Ectodermal cell (in vitro differentiated cells): ENCODE results near the gene PRR22.

Source experiments
- H3K27ac ChIP-seq: 2 replicates; pipeline ENCODE4 v1.7.0; 2013; ENCODE audit warnings: mild to moderate bottlenecking, low read depth, low read length; ENCODE audit not compliant: insufficient read depth, poor library complexity, severe bottlenecking
- H3K27me3 ChIP-seq: 2 replicates; pipeline ENCODE4 v1.7.0; 2013; ENCODE audit warnings: mild to moderate bottlenecking, low read length; ENCODE audit not compliant: insufficient read depth, control insufficient read depth, poor library complexity, severe bottlenecking
- H3K36me3 ChIP-seq: one replicate; pipeline ENCODE4 v1.7.0; 2013; ENCODE audit warnings: low read length; ENCODE audit not compliant: control insufficient read depth, insufficient read depth
- H3K4me1 ChIP-seq: one replicate; pipeline ENCODE4 v1.7.0; 2013; ENCODE audit warnings: low read length; ENCODE audit not compliant: control insufficient read depth, insufficient read depth
- H3K4me3 ChIP-seq: 2 replicates; pipeline ENCODE4 v1.7.0; 2013; ENCODE audit warnings: low read depth, low read length, control low read depth; ENCODE audit not compliant: insufficient read depth
- H3K9me3 ChIP-seq: 2 replicates; pipeline ENCODE4 v1.7.0; 2013; ENCODE audit warnings: mild to moderate bottlenecking, low read length, moderate library complexity; ENCODE audit not compliant: control insufficient read depth
- WGBS, 2 experiments: methylation state at CpG; one replicate each; pipeline ENCODE4 v1.1.7; 2013; ENCODE audit warnings: missing lambda C conversion rate in 2 of 2; 5-methylcytosine and 5-hydroxymethylcytosine counted together

Gene PRR22

GRCh38 chr19:5803752-5804515 lies 19.4 kb upstream of the PRR22 start:
- Histone ChIP-seq H3K4me3 (peak overlapping the region; percentile 27), H3K4me1 (peaks cover 8% of the 10 kb centered on the region), H3K27me3 (peaks cover 25% of the 10 kb centered on the region), H3K36me3 (no peaks in the 10 kb centered on the region), H3K27ac (no peak overlapping the region), H3K9me3 (no peaks in the 10 kb centered on the region)
- 4 to 5% methylated on average over 54 of the region's 54 CpGs for WGBS, 2 experiments

GRCh38 chr19:5803441-5803751 lies 18.9 kb upstream of the PRR22 start:
- WGBS, 2 experiments, result 26 to 29% methylated on average over 8 of the region's 8 CpGs
- Histone ChIP-seq H3K36me3 (no peaks in the 10 kb centered on the region), H3K4me1 (peaks cover 8% of the 10 kb centered on the region), H3K27ac (no peak overlapping the region), H3K27me3 (peaks cover 25% of the 10 kb centered on the region), H3K4me3 (peak overlapping the region; percentile 27), H3K9me3 (no peaks in the 10 kb centered on the region)

- Histone ChIP-seq H3K9me3 (no peaks in the 10 kb centered on the region), H3K36me3 (no peaks in the 10 kb centered on the region), H3K27ac (no peak overlapping the region), H3K27me3 (peaks cover 25% of the 10 kb centered on the region), H3K4me3 (no peak overlapping the region), H3K4me1 (peaks cover 8% of the 10 kb centered on the region)
- 28 to 31% methylated on average over 33 of the region's 33 CpGs for WGBS, 2 experiments
These were observed 17.5 kb upstream of the PRR22 start for GRCh38 chr19:5801796-5802619.

GRCh38 chr19:5800361-5801270 lies 16.1 kb upstream of the PRR22 start:
- no peak overlapping the region for H3K27ac ChIP-seq
- H3K9me3 ChIP-seq, result no peaks in the 10 kb centered on the region
- peaks cover 20% of the 10 kb centered on the region for H3K27me3 ChIP-seq
- no peaks in the 10 kb centered on the region for H3K36me3 ChIP-seq
- no peaks in the 10 kb centered on the region for H3K4me1 ChIP-seq
- 87 to 89% methylated on average over 17 of the region's 17 CpGs for WGBS, 2 experiments
- no peak overlapping the region for H3K4me3 ChIP-seq

GRCh38 chr19:5799247-5800241 lies 15.0 kb upstream of the PRR22 start:
- Histone ChIP-seq H3K27ac (no peak overlapping the region), H3K27me3 (peaks cover 14% of the 10 kb centered on the region), H3K4me1 (no peaks in the 10 kb centered on the region), H3K4me3 (no peak overlapping the region), H3K9me3 (no peaks in the 10 kb centered on the region), H3K36me3 (no peaks in the 10 kb centered on the region)
- whole genome bisulfite sequencing, 2 experiments, result 92 to 93% methylated on average over 37 of the region's 37 CpGs

GRCh38 chr19:5798244-5798643 lies 13.7 kb upstream of the PRR22 start:
- 89 to 94% methylated on average over 8 of the region's 8 CpGs for WGBS, 2 experiments
- H3K4me3 ChIP-seq, result no peak overlapping the region

GRCh38 chr19:5795382-5795919 lies 10.9 kb upstream of the PRR22 start:
- H3K4me1 ChIP-seq, result no peaks in the 10 kb centered on the region
- H3K9me3 ChIP-seq, result no peaks in the 10 kb centered on the region
- WGBS, 2 experiments, result 88 to 89% methylated on average over 7 of the region's 7 CpGs
- H3K4me3 ChIP-seq, result no peak overlapping the region
- H3K27me3 ChIP-seq, result no peaks in the 10 kb centered on the region
- no peak overlapping the region for H3K27ac ChIP-seq
- no peaks in the 10 kb centered on the region for H3K36me3 ChIP-seq

More at GRCh38 chr19:5798244-5798643, 13.7 kb upstream of the PRR22 start:
- Histone ChIP-seq H3K9me3 (no peaks in the 10 kb centered on the region), H3K36me3 (no peaks in the 10 kb centered on the region), H3K4me1 (no peaks in the 10 kb centered on the region), H3K27me3 (peaks cover 5% of the 10 kb centered on the region), H3K27ac (no peak overlapping the region)

GRCh38 chr19:5793188-5793587 lies 8.6 kb upstream of the PRR22 start:
- Histone ChIP-seq H3K9me3 (no peaks in the 10 kb centered on the region), H3K27me3 (no peaks in the 10 kb centered on the region), H3K36me3 (peaks cover 13% of the 10 kb centered on the region), H3K4me1 (no peaks in the 10 kb centered on the region), H3K4me3 (no peak overlapping the region), H3K27ac (no peak overlapping the region)
- WGBS, 2 experiments, result 90 to 92% methylated on average over 3 of the region's 3 CpGs

GRCh38 chr19:5792224-5792623 lies 7.7 kb upstream of the PRR22 start:
- no peak overlapping the region for H3K4me3 ChIP-seq
- no peaks in the 10 kb centered on the region for H3K9me3 ChIP-seq
- H3K4me1 ChIP-seq, result no peaks in the 10 kb centered on the region
- WGBS, 2 experiments, result 93 to 96% methylated on average over 18 of the region's 18 CpGs
- H3K27ac ChIP-seq, result no peak overlapping the region
- no peaks in the 10 kb centered on the region for H3K27me3 ChIP-seq
- peaks cover 23% of the 10 kb centered on the region for H3K36me3 ChIP-seq
